ENCODE results near the gene PC.

PC gene

GRCh38 chr11:66815646-66816045, 142.5 kb downstream of the PC start:
- peak; percentile 58; the same call in 1 of the 3 replicates for ATAC-seq
- TF ChIP-seq CSDC2 (CRISPR knock-in tag; IDR thresholded peaks at IDR 0.05), result no peak
- TF ChIP-seq ZNF8 (CRISPR knock-in tag; IDR thresholded peaks at IDR 0.05), result no peak
- no peak for TF ChIP-seq SNAI2 (CRISPR knock-in tag; IDR thresholded peaks at IDR 0.05)
- TF ChIP-seq CREB5 (CRISPR knock-in tag; IDR thresholded peaks at IDR 0.05; ENCODE audit: low read depth), result no peak
- TF ChIP-seq ARNTL (CRISPR knock-in tag; IDR thresholded peaks at IDR 0.05; ENCODE audit: borderline replicate concordance, low read depth), result no peak
- no peak for TF ChIP-seq GLIS3 (CRISPR knock-in tag; IDR thresholded peaks at IDR 0.05)
- TF ChIP-seq ZNF70 (CRISPR knock-in tag; IDR thresholded peaks at IDR 0.05), result no peak

- TF ChIP-seq ARNTL (CRISPR knock-in tag; IDR thresholded peaks at IDR 0.05; ENCODE audit: borderline replicate concordance, low read depth) (no peak), TOX (CRISPR knock-in tag; IDR thresholded peaks at IDR 0.05; ENCODE audit: borderline replicate concordance) (no peak), SNAI2 (CRISPR knock-in tag; IDR thresholded peaks at IDR 0.05) (no peak), ZNF565 (CRISPR knock-in tag; conservative IDR thresholded peaks at IDR 0.05; ENCODE audit: low read depth) (no peak), OSR1 (CRISPR knock-in tag; IDR thresholded peaks at IDR 0.05) (no peak), CSRNP3 (CRISPR knock-in tag; IDR thresholded peaks at IDR 0.05) (no peak), BACH2 (CRISPR knock-in tag; IDR thresholded peaks at IDR 0.05; ENCODE audit: borderline replicate concordance) (no peak), GLIS3 (CRISPR knock-in tag; IDR thresholded peaks at IDR 0.05) (no peak), ZFP30 (CRISPR knock-in tag; IDR thresholded peaks at IDR 0.05) (no peak), CSDC2 (CRISPR knock-in tag; IDR thresholded peaks at IDR 0.05) (no peak), TSHZ2 (CRISPR knock-in tag; IDR thresholded peaks at IDR 0.05) (no peak), ESRRG (CRISPR knock-in tag; IDR thresholded peaks at IDR 0.05) (no peak), CREB5 (CRISPR knock-in tag; IDR thresholded peaks at IDR 0.05; ENCODE audit: low read depth) (no peak), POU6F1 (CRISPR knock-in tag; IDR thresholded peaks at IDR 0.05; ENCODE audit: borderline replicate concordance, low read depth) (no peak)
- ATAC-seq, result no peak
Measured at GRCh38 chr11:66814678-66815077, 143.5 kb downstream of the PC start.

- ATAC-seq, result no peak
- no peak for TF ChIP-seq ZFP30 (CRISPR knock-in tag; IDR thresholded peaks at IDR 0.05)
- TF ChIP-seq SNAI2 (CRISPR knock-in tag; IDR thresholded peaks at IDR 0.05), result no peak
- TF ChIP-seq TOX (CRISPR knock-in tag; IDR thresholded peaks at IDR 0.05; ENCODE audit: borderline replicate concordance), result no peak
- TF ChIP-seq OSR1 (CRISPR knock-in tag; IDR thresholded peaks at IDR 0.05), result no peak
- TF ChIP-seq CSDC2 (CRISPR knock-in tag; IDR thresholded peaks at IDR 0.05), result no peak
Measured at GRCh38 chr11:66810576-66811185, 147.5 kb downstream of the PC start.

- TF ChIP-seq BACH2 (CRISPR knock-in tag; IDR thresholded peaks at IDR 0.05; ENCODE audit: borderline replicate concordance), result no peak
- no peak for TF ChIP-seq SNAI2 (CRISPR knock-in tag; IDR thresholded peaks at IDR 0.05)
- TF ChIP-seq PPARA (CRISPR knock-in tag; IDR thresholded peaks at IDR 0.05; ENCODE audit: borderline replicate concordance), result no peak
- no peak for TF ChIP-seq TOX (CRISPR knock-in tag; IDR thresholded peaks at IDR 0.05; ENCODE audit: borderline replicate concordance)
- TF ChIP-seq ZC3H10 (CRISPR knock-in tag; IDR thresholded peaks at IDR 0.05), result no peak
- TF ChIP-seq POU6F1 (CRISPR knock-in tag; IDR thresholded peaks at IDR 0.05; ENCODE audit: borderline replicate concordance, low read depth), result no peak
- TF ChIP-seq ZNF70 (CRISPR knock-in tag; IDR thresholded peaks at IDR 0.05), result no peak
- TF ChIP-seq RARB (CRISPR knock-in tag; IDR thresholded peaks at IDR 0.05), result no peak
- no peak for TF ChIP-seq OSR1 (CRISPR knock-in tag; IDR thresholded peaks at IDR 0.05)
- TF ChIP-seq ESRRG (CRISPR knock-in tag; IDR thresholded peaks at IDR 0.05), result no peak
- no peak for ATAC-seq
Measured at GRCh38 chr11:66809592-66809991, 148.6 kb downstream of the PC start.
